Body of pancreas (tissue), 4 donors: ENCODE measurements around the gene SPTB. TPM values are rescaled to one million over a fixed set of nuclear protein-coding genes. Genes with fewer than 3 reads are reported as not detected.

Source experiments
- ATAC-seq: fragments of 150-250 bp; one replicate; pipeline ENCODE4 v1.9.1; 2016
- DNase-seq, 4 donors: peaks; one replicate each; pipeline ENCODE4 v3.0.0-alpha.2; 2019
- H3K27ac ChIP-seq, 4 donors: fragments of 200-600 bp; sonication (generic); 1 replicate in 3 of 4; 2 replicates in 1 of 4; pipeline versions ENCODE4 v1.5.1 to v1.6.1; 2016 to 2019; ENCODE audit warnings: mild to moderate bottlenecking in 1 of 4, mixed read lengths in 1 of 4, moderate library complexity in 1 of 4
- H3K27me3 ChIP-seq, 2 donors: fragments of 200-600 bp; sonication (generic); one replicate each; pipeline ENCODE4 v1.6.0; 2016; ENCODE audit warnings: mild to moderate bottlenecking in 1 of 2
- H3K36me3 ChIP-seq, 2 donors: fragments of 200-600 bp; sonication (generic); replicated peaks in 1 of 2; 2 replicates each; pipeline ENCODE4 v1.5.1; 2016; ENCODE audit warnings: low read depth in 2 of 2; ENCODE audit not compliant: insufficient read depth in 1 of 2
- H3K4me1 ChIP-seq: fragments of 200-600 bp; sonication (generic); one replicate; pipeline ENCODE4 v1.6.0; 2016
- H3K4me3 ChIP-seq, 2 donors: fragments of 200-600 bp; sonication (generic); 1 replicate in 1 of 2; 2 replicates in 1 of 2; pipeline ENCODE4 v1.5.1; 2016 to 2019
- H3K9me3 ChIP-seq, 3 donors: fragments of 200-600 bp; sonication (generic); 1 replicate in 2 of 3; 2 replicates in 1 of 3; pipeline ENCODE4 v1.5.1; 2016
- POLR2A ChIP-seq, 3 donors: fragments of 450-650 bp; IDR thresholded peaks; one replicate each; pipeline ENCODE4 v1.6.1; 2016; ENCODE audit warnings: antibody characterized with exemption in 3 of 3, mild to moderate bottlenecking in 2 of 3
- WGBS, 2 donors: methylation state at CpG; one replicate each; pipeline ENCODE4 v1.1.5; 2017; 5-methylcytosine and 5-hydroxymethylcytosine counted together
- intact Hi-C: fragments of 100-400 bp; cut with DNase I; formaldehyde crosslinking; loops from one replicate; pipeline ENCODE4 v1.15.1; 2023
- total RNA-seq, 2 donors: library from RNA; depleted of rRNA; stranded (reverse); fragments of >200 nt; gene quantifications; one replicate each; pipeline ENCODE4 v1.1.0, GENCODE V29; 2016
- TF ChIP-seq, protein P1 (sequence below), 7 experiments: fragments of 450-650 bp in 4 of 7; fragments of 200-600 bp in 3 of 7; sonication (generic) in 3 of 7; IDR thresholded peaks; one replicate each; pipeline ENCODE4 v1.5.1; 2016 to 2019; ENCODE audit warnings: antibody characterized with exemption in 7 of 7

SPTB gene
- total RNA-seq, 2 donors from 2014 or later, result 3.4 to 8.6 TPM

DNA sequence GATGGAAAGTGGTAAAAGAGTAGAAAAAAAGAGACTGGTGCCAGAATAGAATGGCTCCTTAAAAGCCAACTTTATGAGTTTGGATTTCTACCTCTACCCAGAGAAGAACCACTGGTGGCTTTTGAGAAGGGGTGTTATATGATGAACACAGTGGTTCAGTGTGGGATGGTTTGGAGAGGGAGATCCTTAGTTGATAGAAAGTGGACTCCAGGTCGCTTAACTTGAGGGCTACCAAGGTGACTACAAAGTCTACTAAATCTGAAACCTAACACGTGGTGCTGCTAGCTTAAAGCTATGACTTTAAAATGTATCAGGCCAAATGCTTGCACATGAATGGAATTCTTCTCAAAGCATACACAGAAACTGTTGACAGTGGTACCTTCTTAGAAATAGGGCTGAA lies 8.4 kb downstream of the SPTB start:
- ATAC-seq (no peak), DNase-seq (no peak)
- Histone ChIP-seq H3K36me3 (no peaks in the 10 kb centered on the region), H3K27ac (no peak overlapping the region), H3K4me1 (no peaks in the 10 kb centered on the region), H3K4me3 (no peak overlapping the region), H3K9me3 (no peaks in the 10 kb centered on the region), H3K27me3 (no peaks in the 10 kb centered on the region)
- TF ChIP-seq POLR2A (IDR thresholded peaks at IDR 0.05), result no peak
- TF ChIP-seq, protein P1, sequence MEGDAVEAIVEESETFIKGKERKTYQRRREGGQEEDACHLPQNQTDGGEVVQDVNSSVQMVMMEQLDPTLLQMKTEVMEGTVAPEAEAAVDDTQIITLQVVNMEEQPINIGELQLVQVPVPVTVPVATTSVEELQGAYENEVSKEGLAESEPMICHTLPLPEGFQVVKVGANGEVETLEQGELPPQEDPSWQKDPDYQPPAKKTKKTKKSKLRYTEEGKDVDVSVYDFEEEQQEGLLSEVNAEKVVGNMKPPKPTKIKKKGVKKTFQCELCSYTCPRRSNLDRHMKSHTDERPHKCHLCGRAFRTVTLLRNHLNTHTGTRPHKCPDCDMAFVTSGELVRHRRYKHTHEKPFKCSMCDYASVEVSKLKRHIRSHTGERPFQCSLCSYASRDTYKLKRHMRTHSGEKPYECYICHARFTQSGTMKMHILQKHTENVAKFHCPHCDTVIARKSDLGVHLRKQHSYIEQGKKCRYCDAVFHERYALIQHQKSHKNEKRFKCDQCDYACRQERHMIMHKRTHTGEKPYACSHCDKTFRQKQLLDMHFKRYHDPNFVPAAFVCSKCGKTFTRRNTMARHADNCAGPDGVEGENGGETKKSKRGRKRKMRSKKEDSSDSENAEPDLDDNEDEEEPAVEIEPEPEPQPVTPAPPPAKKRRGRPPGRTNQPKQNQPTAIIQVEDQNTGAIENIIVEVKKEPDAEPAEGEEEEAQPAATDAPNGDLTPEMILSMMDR (IDR thresholded peaks at IDR 0.05), result no peak
- 65 to 74% methylated on average over 2 of the region's 2 CpGs for WGBS, 2 donors
- intact Hi-C loops, result no loop called here

GRCh38 chr14:64870160-64870559 lies 9.5 kb downstream of the SPTB start:
- Histone ChIP-seq H3K36me3 (no peaks in the 10 kb centered on the region), H3K4me3 (no peak overlapping the region), H3K27ac (no peak overlapping the region), H3K27me3 (no peaks in the 10 kb centered on the region), H3K4me1 (no peaks in the 10 kb centered on the region), H3K9me3 (no peaks in the 10 kb centered on the region)
- ATAC-seq, result no peak
- TF ChIP-seq, protein P1 (IDR thresholded peaks at IDR 0.05), result no peak
- no peak for TF ChIP-seq POLR2A (IDR thresholded peaks at IDR 0.05)
- intact Hi-C loops, result no loop called here
- WGBS, 2 donors, result 41 to 56% methylated on average over 2 of the region's 2 CpGs
- no peak for DNase-seq

DNA sequence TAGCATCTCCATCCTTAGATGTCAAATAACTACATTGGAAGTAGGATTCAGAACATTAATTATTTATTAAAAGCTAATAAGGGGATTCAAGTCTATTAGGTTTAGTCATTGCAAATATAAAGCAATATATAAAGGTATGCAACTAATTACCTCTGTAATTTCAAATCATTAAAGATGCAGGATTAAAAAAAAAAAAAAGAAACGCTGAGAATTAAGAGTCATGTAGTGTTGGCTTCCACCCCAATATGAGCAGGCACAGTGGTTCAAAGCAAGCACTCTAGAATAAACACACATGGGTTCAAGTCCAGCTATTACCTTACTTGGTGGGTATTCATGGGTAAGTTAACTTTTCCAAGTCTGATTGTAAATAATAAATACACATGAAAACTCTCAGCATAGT lies 10.9 kb downstream of the SPTB start:
- DNase-seq (no peak), ATAC-seq (no peak)
- intact Hi-C loops, result no loop called here
- Histone ChIP-seq H3K36me3 (no peaks in the 10 kb centered on the region), H3K9me3 (no peaks in the 10 kb centered on the region), H3K27ac (no peak overlapping the region), H3K4me3 (no peak overlapping the region), H3K27me3 (no peaks in the 10 kb centered on the region), H3K4me1 (no peaks in the 10 kb centered on the region)
- 33 to 52% methylated on average over 1 of the region's 1 CpG for WGBS, 2 donors
- no peak for TF ChIP-seq POLR2A (IDR thresholded peaks at IDR 0.05)
- TF ChIP-seq, protein P1 (IDR thresholded peaks at IDR 0.05), result no peak

DNA sequence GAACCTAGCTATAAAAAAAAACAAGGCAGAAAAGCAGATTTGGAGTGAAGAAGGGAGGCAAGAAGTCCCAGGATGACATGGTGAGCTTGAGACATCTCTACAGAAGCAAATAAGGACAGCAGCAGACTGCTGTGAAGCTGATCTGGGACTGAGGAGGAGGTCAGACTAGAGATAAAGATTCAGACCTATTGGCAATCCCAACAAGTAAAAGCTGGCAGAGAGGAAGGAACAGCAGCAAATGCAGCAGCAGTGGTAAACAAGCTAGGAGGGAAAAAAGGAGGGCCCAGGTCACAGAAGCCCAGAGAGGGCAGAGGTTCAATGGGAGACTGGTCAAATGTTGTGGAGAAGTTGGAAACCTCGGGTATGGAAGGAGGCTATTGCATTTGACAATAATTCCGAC lies 11.3 kb downstream of the SPTB start:
- no peak for ATAC-seq
- H3K27me3 ChIP-seq, result no peaks in the 10 kb centered on the region
- H3K4me1 ChIP-seq, result no peaks in the 10 kb centered on the region
- no peak for DNase-seq
- no peak overlapping the region for H3K4me3 ChIP-seq
- H3K36me3 ChIP-seq, result no peaks in the 10 kb centered on the region
- no peaks in the 10 kb centered on the region for H3K9me3 ChIP-seq
- H3K27ac ChIP-seq, result no peak overlapping the region
- TF ChIP-seq, protein P1 (IDR thresholded peaks at IDR 0.05), result no peak
- no peak for TF ChIP-seq POLR2A (IDR thresholded peaks at IDR 0.05)
- 83 to 89% methylated on average over 2 of the region's 2 CpGs for WGBS, 2 donors
- intact Hi-C loops, result no loop called here

GRCh38 chr14:64867182-64867581 lies 12.5 kb downstream of the SPTB start:
- no peaks in the 10 kb centered on the region for H3K36me3 ChIP-seq
- no peaks in the 10 kb centered on the region for H3K9me3 ChIP-seq
- intact Hi-C loops, result no loop called here
- ATAC-seq, result no peak
- WGBS, 2 donors, result 80 to 89% methylated on average over 3 of the region's 3 CpGs
- H3K4me3 ChIP-seq, result no peak overlapping the region
- H3K27me3 ChIP-seq, result no peaks in the 10 kb centered on the region
- TF ChIP-seq POLR2A (IDR thresholded peaks at IDR 0.05), result no peak
- TF ChIP-seq, protein P1 (IDR thresholded peaks at IDR 0.05), result no peak
- no peak for DNase-seq
- H3K4me1 ChIP-seq, result no peaks in the 10 kb centered on the region
- H3K27ac ChIP-seq, result no peak overlapping the region
